CD4-positive, alpha-beta T cell (primary cell): Measurements from ENCODE around the gene BSCL2. TPM values are rescaled to one million over a fixed set of nuclear protein-coding genes. Genes with fewer than 3 reads are reported as not detected.
A peak's percentile ranks its signal among the peaks of the same experiment; 100 is the strongest.

Experiments used
- ATAC-seq: fragments of 200-7000 bp; cut with Tn5 transposase; one replicate; pipeline ENCODE4 v1.10.0; 2022; ENCODE audit warnings: mild to moderate bottlenecking; ENCODE audit not compliant: poor library complexity
- CTCF ChIA-PET: fragments of 350-600 bp; sonication (Branson Sonifier 250); formaldehyde crosslinking; loops from one replicate; lab custom pipeline; 2021; ENCODE audit warnings: antibody characterized with exemption, inconsistent platforms; lab: Charles Lee
- POLR2A ChIA-PET: fragments of 350-600 bp; sonication (Branson Sonifier 250); formaldehyde crosslinking; loops from one replicate; lab custom pipeline; 2021; ENCODE audit warnings: antibody characterized with exemption, inconsistent platforms; lab: Charles Lee
- DNase-seq, 14 experiments: peaks; one replicate each; pipeline ENCODE4 v3.0.0-alpha.2; 2013 to 2020; ENCODE audit warnings: mixed read lengths in 2 of 14
- H3K27ac ChIP-seq, 2 donors: one replicate each; pipeline versions ENCODE4 v1.5.1 to v1.7.0; 2013; ENCODE audit warnings: low read length in 2 of 2, low read depth in 1 of 2, mild to moderate bottlenecking in 1 of 2
- H3K27me3 ChIP-seq, 2 experiments: 1 replicate in 1 of 2; 2 replicates in 1 of 2; pipeline versions ENCODE4 v1.6.1 to v1.7.0; 2013; ENCODE audit warnings: low read length in 2 of 2, control low read depth in 1 of 2, mild to moderate bottlenecking in 1 of 2, moderate library complexity in 1 of 2; ENCODE audit not compliant: insufficient read depth in 2 of 2, control insufficient read depth in 1 of 2
- H3K36me3 ChIP-seq: one replicate; pipeline ENCODE4 v1.6.1; 2013; ENCODE audit warnings: low read length, control low read depth; ENCODE audit not compliant: insufficient read depth
- H3K4me1 ChIP-seq: one replicate; pipeline ENCODE4 v1.6.1; 2013; ENCODE audit warnings: low read length, control low read depth; ENCODE audit not compliant: insufficient read depth
- H3K4me3 ChIP-seq: one replicate; pipeline ENCODE4 v1.5.1; 2013; ENCODE audit warnings: mild to moderate bottlenecking, low read length, moderate library complexity
- H3K9me3 ChIP-seq, 2 experiments: 1 replicate in 1 of 2; 2 replicates in 1 of 2; pipeline versions ENCODE4 v1.6.1 to v1.7.0; 2013; ENCODE audit warnings: low read length in 2 of 2, mild to moderate bottlenecking in 2 of 2, control low read depth in 1 of 2, moderate library complexity in 1 of 2; ENCODE audit not compliant: control insufficient read depth in 1 of 2, insufficient read depth in 1 of 2
- H3K27ac Mint-ChIP-seq: one replicate; pipeline ENCODE4 v1.8.0; 2020; ENCODE audit warnings: mixed read lengths
- H3K27me3 Mint-ChIP-seq: one replicate; pipeline ENCODE4 v1.8.0; 2021; ENCODE audit warnings: mixed read lengths
- H3K36me3 Mint-ChIP-seq: one replicate; pipeline ENCODE4 v1.8.0; 2021; ENCODE audit warnings: low read depth, mixed read lengths
- H3K4me1 Mint-ChIP-seq: one replicate; pipeline ENCODE4 v1.8.0; 2021; ENCODE audit warnings: low read depth, mixed read lengths
- H3K4me3 Mint-ChIP-seq: one replicate; pipeline ENCODE4 v1.8.0; 2020; ENCODE audit warnings: mild to moderate bottlenecking, mixed read lengths
- H3K9me3 Mint-ChIP-seq: one replicate; pipeline ENCODE4 v1.8.0; 2020; ENCODE audit warnings: mixed read lengths
- CTCF ChIP-seq: fragments of 200-600 bp; IDR thresholded peaks from one replicate; pipeline ENCODE4 v1.8.0; 2022; ENCODE audit warnings: antibody characterized with exemption, mild to moderate bottlenecking
- intact Hi-C, 2 experiments: fragments of 100-400 bp; cut with DNase I in 1 of 2; cut with micrococcal nuclease in 1 of 2; formaldehyde crosslinking; loops; one replicate each; pipeline versions ENCODE4 v1.15.1 to v1.9.0; 2023 to 2025; cut with DNase I, micrococcal nuclease
- total RNA-seq, 174 experiments: library from RNA in 2 of 174; stranded (reverse) in 2 of 174; gene quantifications; one replicate each; pipeline ENCODE4 v1.2.3 and lab custom pipeline; 2021 to 2026

Gene BSCL2
- total RNA-seq, 2 experiments from 2014 or later = 17.1 to 20.0 TPM

- H3K27me3 Mint-ChIP-seq = no peaks in the 10 kb centered on the region
- H3K9me3 ChIP-seq = no peaks in the 10 kb centered on the region
- H3K4me3 ChIP-seq = peak overlapping the region; percentile 85
- peaks cover 26% of the 10 kb centered on the region for H3K36me3 ChIP-seq
- no peak for TF ChIP-seq CTCF
- peak in 3 of 14 experiments; percentile 8 to 45 (median 19) for DNase-seq
- peak overlapping the region; percentile 92 for H3K27ac Mint-ChIP-seq
- H3K4me1 ChIP-seq = peaks cover 54% of the 10 kb centered on the region
- H3K9me3 Mint-ChIP-seq = no peaks in the 10 kb centered on the region
- no peak for ATAC-seq
- POLR2A ChIA-PET = interaction anchor here (0.7 to 9.9 kb wide), 26 partner anchors 12 to 173 kb away, joined by 3 to 165 read pairs (median 13); partner anchors contain the start of genes B3GAT3, C11orf98, CSKMT and EEF1G
- no peaks in the 10 kb centered on the region for H3K27me3 ChIP-seq
- intact Hi-C loops = loop anchor here (2.0 to 5.0 kb wide), 4 partner anchors 36 to 149 kb away; partner anchors contain the start of genes LBHD1 (in 2 of the 2), UQCC3 (in 2 of the 2), GANAB (in 1 of the 2) and TUT1 (in 1 of the 2)
- H3K27ac ChIP-seq = peak overlapping the region; percentile 85 to 94
- H3K36me3 Mint-ChIP-seq = peaks cover 42% of the 10 kb centered on the region
- H3K4me3 Mint-ChIP-seq = peak overlapping the region; percentile 88
- CTCF ChIA-PET = interaction anchor here (1.1 to 1.5 kb wide), 3 partner anchors 28 to 284 kb away, joined by 3 to 7 read pairs (median 6); partner anchors contain the start of gene TMEM179B
- peaks cover 55% of the 10 kb centered on the region for H3K4me1 Mint-ChIP-seq
Measured at GRCh38 chr11:62708392-62708791, 1.2 kb upstream of the BSCL2 start.

- no peaks in the 10 kb centered on the region for H3K9me3 ChIP-seq
- no peak overlapping the region for H3K27ac ChIP-seq
- no peak for ATAC-seq
- H3K4me1 Mint-ChIP-seq = peaks cover 42% of the 10 kb centered on the region
- ChIA-PET POLR2A (interaction anchor here (0.6 to 9.9 kb wide), 18 partner anchors 9 to 175 kb away, joined by 3 to 165 read pairs (median 6); partner anchors contain the start of genes C11orf98, CSKMT, HNRNPUL2 and INTS5), CTCF (interaction anchor here (1.1 to 1.7 kb wide), 3 partner anchors 12 to 282 kb away, joined by 4 to 6 read pairs (median 6); no protein-coding TSS in a partner anchor)
- H3K9me3 Mint-ChIP-seq = no peaks in the 10 kb centered on the region
- H3K27ac Mint-ChIP-seq = peak overlapping the region; percentile 92
- no peaks in the 10 kb centered on the region for H3K27me3 ChIP-seq
- H3K27me3 Mint-ChIP-seq = no peaks in the 10 kb centered on the region
- intact Hi-C loops = loop anchor here (1.0 to 5.0 kb wide), 4 partner anchors 35 to 150 kb away; partner anchors contain the start of genes LBHD1 (in 2 of the 2), TUT1 (in 2 of the 2) and UQCC3 (in 2 of the 2)
- H3K4me3 Mint-ChIP-seq = peak overlapping the region; percentile 86
- H3K4me1 ChIP-seq = peaks cover 49% of the 10 kb centered on the region
- H3K36me3 Mint-ChIP-seq = peaks cover 33% of the 10 kb centered on the region
- peaks cover 12% of the 10 kb centered on the region for H3K36me3 ChIP-seq
- no peak for TF ChIP-seq CTCF
- H3K4me3 ChIP-seq = peak overlapping the region; percentile 79
- no peak for DNase-seq
Measured at GRCh38 chr11:62706850-62707247, 375 bp downstream of the BSCL2 start.

- DNase-seq (peak; percentile 90 to 97 (median 94)), ATAC-seq (peak; percentile 62)
- Histone ChIP-seq H3K4me1 (peaks cover 49% of the 10 kb centered on the region), H3K27me3 (no peaks in the 10 kb centered on the region), H3K27ac (peak overlapping the region; percentile 65 to 84), H3K4me3 (peak overlapping the region; percentile 79), H3K36me3 (peaks cover 5% of the 10 kb centered on the region), H3K9me3 (no peaks in the 10 kb centered on the region)
- POLR2A ChIA-PET = interaction anchor here (0.7 to 9.9 kb wide), 22 partner anchors 9 to 176 kb away, joined by 3 to 165 read pairs (median 5); partner anchors contain the start of genes C11orf98, CSKMT, EEF1G and HNRNPUL2
- Mint-ChIP-seq H3K27me3 (no peaks in the 10 kb centered on the region), H3K27ac (peak overlapping the region; percentile 92), H3K36me3 (peaks cover 35% of the 10 kb centered on the region), H3K4me1 (peaks cover 42% of the 10 kb centered on the region), H3K9me3 (no peaks in the 10 kb centered on the region), H3K4me3 (peak overlapping the region; percentile 86)
- CTCF ChIA-PET = interaction anchor here (0.6 to 1.7 kb wide), 6 partner anchors 11 to 281 kb away, joined by 3 to 6 read pairs (median 4); no protein-coding TSS in a partner anchor
- TF ChIP-seq CTCF = no peak
- intact Hi-C loops = loop anchor here (1.0 to 5.0 kb wide), 4 partner anchors 34 to 151 kb away; partner anchors contain the start of genes LBHD1 (in 2 of the 2), TUT1 (in 2 of the 2) and UQCC3 (in 2 of the 2)
Measured at GRCh38 chr11:62705880-62706849, 1.1 kb downstream of the BSCL2 start.
